Activated CD4-positive, alpha-beta T cell treated with anti-CD3 and anti-CD28 coated beads, Interleukin-2, Interleukin-6, amounts not matched to agents 100 ng/mL and 50 ng/mL, durations not matched to agents 16 hours and 8 hours (primary cell): ENCODE results near the gene INSIG1.

Source experiments
- DNase-seq: peaks from one replicate; pipeline ENCODE4 v3.0.0-alpha.2; 2020

INSIG1 gene

GRCh38 chr7:155333346-155334234 is 35.9 kb downstream of the INSIG1 start:
- no peak for DNase-seq

GRCh38 chr7:155336812-155337602 is 39.3 kb downstream of the INSIG1 start:
- no peak for DNase-seq

GRCh38 chr7:155337946-155338631 is 40.4 kb downstream of the INSIG1 start:
- DNase-seq: no peak

GRCh38 chr7:155338632-155339320 is 41.1 kb downstream of the INSIG1 start:
- no peak for DNase-seq

- DNase-seq: no peak
Measured at GRCh38 chr7:155339474-155339873, 41.8 kb downstream of the INSIG1 start.

- DNase-seq: no peak
Measured at GRCh38 chr7:155340071-155340531, 42.4 kb downstream of the INSIG1 start.

- DNase-seq: no peak
Measured at GRCh38 chr7:155340721-155341120, 43.0 kb downstream of the INSIG1 start.

- DNase-seq: no peak
Measured at GRCh38 chr7:155341463-155341983, 43.8 kb downstream of the INSIG1 start.

- no peak for DNase-seq
Measured at GRCh38 chr7:155342313-155342712, 44.6 kb downstream of the INSIG1 start.

GRCh38 chr7:155343150-155343549 is 45.5 kb downstream of the INSIG1 start:
- DNase-seq: no peak

GRCh38 chr7:155343661-155344121 is 46.0 kb downstream of the INSIG1 start:
- DNase-seq: no peak

GRCh38 chr7:155344270-155344617 is 46.6 kb downstream of the INSIG1 start:
- DNase-seq: no peak

GRCh38 chr7:155344618-155345433 is 47.1 kb downstream of the INSIG1 start:
- peak; percentile 90 for DNase-seq

GRCh38 chr7:155345490-155345889 is 47.8 kb downstream of the INSIG1 start:
- DNase-seq: no peak

- DNase-seq: no peak
Measured at GRCh38 chr7:155346285-155346684, 48.6 kb downstream of the INSIG1 start.

- DNase-seq: no peak
Measured at GRCh38 chr7:155348806-155349205, 51.1 kb downstream of the INSIG1 start.

GRCh38 chr7:155349601-155350331 is 52.1 kb downstream of the INSIG1 start:
- no peak for DNase-seq

- DNase-seq: no peak
Measured at GRCh38 chr7:155351120-155351870, 53.6 kb downstream of the INSIG1 start.

- DNase-seq: no peak
Measured at GRCh38 chr7:155352076-155352752, 54.5 kb downstream of the INSIG1 start.
